HG03442 (cell line): ENCODE data around the gene ASPM.

Experiments
- ATAC-seq: cut with Tn5 transposase; IDR thresholded peaks from one replicate; pipeline ENCODE4 v1.9.1; 2021; ENCODE audit warnings: mild to moderate bottlenecking, moderate library complexity; ENCODE audit not compliant: unreplicated experiment

Gene ASPM, protein sequence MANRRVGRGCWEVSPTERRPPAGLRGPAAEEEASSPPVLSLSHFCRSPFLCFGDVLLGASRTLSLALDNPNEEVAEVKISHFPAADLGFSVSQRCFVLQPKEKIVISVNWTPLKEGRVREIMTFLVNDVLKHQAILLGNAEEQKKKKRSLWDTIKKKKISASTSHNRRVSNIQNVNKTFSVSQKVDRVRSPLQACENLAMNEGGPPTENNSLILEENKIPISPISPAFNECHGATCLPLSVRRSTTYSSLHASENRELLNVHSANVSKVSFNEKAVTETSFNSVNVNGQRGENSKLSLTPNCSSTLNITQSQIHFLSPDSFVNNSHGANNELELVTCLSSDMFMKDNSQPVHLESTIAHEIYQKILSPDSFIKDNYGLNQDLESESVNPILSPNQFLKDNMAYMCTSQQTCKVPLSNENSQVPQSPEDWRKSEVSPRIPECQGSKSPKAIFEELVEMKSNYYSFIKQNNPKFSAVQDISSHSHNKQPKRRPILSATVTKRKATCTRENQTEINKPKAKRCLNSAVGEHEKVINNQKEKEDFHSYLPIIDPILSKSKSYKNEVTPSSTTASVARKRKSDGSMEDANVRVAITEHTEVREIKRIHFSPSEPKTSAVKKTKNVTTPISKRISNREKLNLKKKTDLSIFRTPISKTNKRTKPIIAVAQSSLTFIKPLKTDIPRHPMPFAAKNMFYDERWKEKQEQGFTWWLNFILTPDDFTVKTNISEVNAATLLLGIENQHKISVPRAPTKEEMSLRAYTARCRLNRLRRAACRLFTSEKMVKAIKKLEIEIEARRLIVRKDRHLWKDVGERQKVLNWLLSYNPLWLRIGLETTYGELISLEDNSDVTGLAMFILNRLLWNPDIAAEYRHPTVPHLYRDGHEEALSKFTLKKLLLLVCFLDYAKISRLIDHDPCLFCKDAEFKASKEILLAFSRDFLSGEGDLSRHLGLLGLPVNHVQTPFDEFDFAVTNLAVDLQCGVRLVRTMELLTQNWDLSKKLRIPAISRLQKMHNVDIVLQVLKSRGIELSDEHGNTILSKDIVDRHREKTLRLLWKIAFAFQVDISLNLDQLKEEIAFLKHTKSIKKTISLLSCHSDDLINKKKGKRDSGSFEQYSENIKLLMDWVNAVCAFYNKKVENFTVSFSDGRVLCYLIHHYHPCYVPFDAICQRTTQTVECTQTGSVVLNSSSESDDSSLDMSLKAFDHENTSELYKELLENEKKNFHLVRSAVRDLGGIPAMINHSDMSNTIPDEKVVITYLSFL (N-terminal part only)

DNA sequence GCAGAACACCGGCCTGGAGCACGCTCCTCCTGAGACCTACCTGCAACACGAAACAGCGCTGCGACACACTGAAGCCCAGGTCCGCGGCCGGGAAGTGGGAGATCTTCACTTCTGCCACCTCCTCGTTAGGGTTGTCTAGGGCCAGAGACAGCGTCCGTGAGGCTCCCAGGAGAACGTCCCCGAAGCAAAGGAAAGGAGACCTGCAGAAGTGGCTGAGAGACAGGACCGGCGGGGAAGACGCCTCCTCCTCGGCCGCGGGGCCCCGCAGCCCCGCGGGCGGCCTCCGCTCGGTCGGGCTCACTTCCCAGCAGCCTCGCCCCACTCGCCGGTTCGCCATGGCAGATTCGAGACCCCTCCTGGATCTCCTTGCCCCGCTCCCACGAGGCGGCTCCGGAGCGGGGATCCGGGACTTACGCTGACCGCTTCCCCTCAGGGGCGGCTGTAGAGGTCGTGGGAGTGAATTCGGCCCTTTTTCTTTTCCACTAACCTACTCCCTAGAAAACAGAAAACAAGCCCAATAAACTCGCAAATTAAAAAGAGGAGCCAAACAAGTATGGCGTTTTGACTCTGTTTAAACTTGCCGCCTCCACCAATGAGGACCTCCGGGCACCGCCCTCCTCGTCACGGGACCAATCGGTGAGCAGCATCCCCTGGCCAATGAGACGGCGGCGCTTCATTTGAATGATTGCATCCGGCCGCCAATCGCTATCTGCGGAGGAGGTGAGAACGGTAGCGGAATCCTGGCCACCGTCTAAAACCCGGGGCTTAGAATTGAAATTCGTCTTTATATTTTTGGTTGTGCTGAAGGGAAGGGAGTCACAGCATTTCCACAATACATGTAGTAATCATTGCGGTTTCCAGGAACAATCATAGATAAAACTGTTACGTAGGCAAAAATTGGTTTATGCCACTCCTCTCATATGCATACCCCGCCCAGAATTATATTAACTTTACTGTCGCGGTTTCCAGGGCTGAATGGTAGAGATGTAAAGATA, at the start of gene ASPM:
TSS of gene ASPM (minus strand) at position 569 of the 995 bp plus-strand sequence. CDS start at position 337, 232 bp downstream.
- peak; percentile 99 for ATAC-seq

DNA sequence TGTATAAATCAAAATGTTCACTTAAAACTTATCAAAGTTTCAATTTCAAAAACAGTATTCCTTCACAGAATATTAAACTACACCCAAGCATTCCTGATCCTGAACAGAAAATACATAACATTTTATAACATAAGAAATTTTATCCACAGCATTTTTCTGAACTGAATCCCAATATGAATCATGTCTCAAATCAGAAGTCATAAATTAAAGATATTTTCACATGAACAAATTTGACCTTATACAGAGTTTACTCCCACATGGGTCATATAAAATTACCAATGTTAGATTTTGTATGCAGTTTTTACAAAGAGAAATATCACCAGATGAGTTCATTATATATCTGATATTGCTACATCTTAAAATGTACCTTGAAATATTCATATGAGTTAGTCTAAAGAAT, 48.6 kb upstream of the ASPM start:
- no peak for ATAC-seq

DNA sequence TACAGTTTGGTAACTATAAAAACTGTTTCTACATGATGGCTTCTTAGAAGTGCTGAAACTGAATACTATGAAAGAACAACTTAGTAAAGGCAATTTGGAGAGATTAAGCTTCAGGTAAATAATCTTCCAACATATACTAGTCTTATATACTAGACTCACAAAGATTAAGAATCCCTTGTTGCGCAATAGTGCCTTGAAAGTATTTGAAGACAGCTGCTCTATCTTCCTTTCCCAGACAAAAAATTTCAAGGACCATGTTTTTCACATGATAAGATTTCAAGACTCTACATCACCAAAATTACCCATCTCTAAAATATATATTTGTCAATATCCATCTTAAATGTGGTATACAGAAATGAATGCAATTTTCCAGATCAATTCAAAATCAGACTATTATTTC, 37.7 kb upstream of the ASPM start:
- no peak for ATAC-seq

DNA sequence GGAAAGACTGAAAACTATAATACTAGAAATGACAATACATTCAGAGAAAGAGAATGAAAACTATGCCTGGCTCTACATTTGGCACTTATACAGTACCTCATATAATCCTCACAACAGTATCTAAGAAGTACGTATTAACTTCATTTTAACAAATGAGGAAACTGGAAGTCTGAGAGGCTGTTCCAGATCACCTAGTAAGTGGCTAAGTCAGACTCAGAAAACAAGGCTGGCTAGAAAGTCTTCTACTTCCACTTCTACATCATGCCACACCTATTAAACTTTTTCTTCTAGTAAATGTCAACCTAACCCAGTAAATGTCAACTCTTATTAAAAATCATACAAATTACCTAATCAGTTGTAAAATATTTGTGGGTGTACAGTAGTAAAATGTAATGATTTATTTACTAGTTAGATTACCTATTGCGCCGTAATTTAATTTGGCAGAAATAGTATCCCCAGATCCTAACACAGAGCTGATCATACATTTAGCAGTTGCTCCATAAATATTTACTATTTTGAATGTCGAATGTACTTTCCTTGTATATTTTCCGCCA, 36.8 kb upstream of the ASPM start:
- ATAC-seq: no peak

DNA sequence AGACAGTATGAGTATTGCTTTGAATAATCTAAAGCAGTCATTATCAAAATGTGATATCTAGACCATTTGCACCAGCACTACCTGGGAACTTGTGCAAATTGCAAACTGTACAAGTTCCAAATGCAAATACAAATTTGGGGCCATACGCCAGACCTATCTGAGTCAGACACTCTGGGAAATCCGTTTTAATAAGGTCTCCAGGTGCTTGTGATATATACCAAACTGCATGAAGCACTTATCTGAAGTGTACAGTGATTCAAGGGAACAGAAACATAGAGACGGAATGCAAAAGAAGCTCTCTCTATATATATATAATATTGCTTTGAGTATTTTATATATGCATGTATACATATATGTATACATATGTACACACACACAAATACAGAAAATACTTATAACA, 36.2 kb upstream of the ASPM start:
- ATAC-seq: no peak

DNA sequence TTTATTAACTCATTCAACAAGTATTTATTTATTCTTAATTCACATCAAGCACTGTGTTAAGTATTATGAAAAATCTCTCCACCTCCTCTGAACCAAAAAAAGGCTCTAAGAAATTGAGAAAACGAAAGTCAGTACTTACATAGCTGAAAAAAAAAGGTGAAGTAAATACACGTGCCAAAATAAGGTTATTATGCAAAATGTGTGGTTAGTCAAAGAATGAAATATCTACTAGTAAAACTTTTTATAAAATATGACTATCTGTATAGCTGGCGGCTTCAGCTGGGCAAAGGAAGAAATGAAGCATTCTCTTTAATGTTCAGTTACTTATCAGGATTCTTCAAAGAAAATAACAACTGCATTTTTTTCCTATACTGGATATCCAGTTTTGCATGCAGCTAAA, 35.5 kb upstream of the ASPM start:
- ATAC-seq: peak; percentile 37

DNA sequence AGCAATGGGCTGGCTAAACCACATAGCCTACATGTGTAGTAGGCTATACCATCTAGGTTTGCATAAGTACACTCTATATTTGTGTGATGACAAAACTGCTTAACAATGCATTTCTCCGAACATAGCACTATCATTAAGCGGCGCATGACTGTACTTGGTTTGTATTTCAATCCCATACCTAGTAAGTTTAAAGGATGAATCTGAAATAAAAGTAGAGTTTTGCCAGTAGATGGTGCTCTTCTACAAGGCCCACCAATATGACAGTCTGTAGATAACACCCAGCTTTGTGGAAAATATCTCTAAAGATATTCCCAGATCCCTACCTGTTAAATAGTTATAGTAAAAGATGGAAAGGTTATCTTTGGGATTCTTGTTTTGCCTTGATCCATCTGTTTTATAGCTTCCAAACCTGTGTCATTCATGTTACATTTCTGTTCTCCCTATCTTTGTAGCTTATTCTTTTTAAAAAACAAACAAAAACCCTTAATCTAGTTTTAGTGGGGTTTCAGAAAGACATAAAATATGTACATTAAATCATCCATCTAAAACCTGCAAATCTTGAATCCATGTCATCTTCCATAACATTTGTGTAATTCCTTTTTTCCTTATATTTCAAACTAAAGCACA, 33.9 kb upstream of the ASPM start:
- ATAC-seq: peak; percentile 39

DNA sequence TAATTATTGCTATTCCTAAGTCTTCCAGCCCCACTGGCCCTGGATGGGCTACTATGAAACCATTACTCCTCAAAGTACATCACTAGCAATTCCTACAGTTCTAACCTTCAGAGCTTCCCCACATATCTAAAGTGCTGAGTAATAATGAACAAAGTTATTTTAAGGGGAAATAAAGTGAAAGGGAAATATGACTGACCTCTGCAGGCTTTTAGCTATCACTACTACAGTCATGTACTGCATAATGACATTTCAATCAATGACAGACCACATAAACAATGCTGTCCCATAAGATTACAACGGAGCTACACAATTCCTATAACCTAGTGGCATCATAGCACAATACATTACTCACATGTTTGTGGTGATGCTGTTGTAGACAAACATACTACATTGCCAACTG, 32.5 kb upstream of the ASPM start:
- peak; percentile 83 for ATAC-seq

DNA sequence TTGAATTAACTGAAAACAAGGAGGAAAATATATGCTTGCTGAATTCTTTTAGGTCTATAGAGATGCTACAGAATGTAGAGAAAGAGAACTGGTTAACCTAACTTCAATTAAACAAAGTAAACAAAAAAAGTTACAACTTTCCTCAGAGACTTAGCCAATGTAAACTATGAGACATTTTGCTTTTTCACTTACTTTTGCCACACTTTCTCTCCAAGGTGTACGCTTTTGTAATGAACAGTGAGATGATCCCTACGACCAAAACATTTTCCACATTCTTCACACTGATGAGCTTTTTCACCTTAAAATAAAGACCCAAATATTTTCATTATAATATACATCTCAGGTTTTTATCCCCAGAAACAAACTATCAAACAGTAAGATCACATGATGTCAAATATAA, 28.3 kb upstream of the ASPM start:
- no peak for ATAC-seq

DNA sequence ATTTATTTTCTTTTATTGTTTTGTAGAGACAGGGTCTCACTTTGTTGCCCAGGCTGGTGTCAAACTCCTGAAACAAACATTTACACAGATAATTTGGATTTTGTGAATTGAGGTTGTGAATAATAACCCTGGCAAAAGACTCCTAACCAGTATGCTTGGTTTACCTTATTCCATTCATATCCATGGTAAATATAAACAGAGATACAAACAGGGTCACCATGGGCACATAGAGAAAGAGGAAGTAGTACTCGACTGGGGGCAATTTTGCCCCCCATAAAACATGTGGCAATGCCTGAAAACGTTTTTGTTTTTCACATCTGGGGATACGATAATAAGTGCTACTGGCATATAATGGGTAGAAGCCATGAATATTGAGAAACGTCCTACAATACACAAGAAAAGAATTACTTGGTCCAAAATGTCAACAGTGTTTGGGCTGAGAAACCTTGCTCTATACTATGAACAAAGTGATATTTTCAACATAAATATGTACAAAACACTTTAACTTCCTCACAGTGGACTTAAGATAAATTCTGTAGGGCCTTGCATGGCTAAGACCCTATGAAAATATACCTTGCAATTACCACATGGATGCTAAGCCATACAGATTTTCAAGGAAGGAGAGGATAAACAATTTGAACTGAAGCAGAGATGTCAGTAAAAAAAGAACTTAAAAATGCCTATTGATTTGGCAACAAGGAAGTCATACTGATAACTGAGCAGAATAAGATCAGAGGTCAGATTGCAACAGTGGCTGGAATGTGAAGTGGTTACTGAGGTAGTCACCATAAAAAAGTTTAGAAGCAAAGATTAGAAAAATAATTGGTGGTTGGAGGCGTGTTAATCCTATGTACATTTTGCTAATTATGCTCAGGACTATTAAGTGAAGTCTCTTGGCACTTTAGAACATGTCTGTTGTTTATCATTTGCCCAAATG, 27.4 kb upstream of the ASPM start:
- no peak for ATAC-seq

DNA sequence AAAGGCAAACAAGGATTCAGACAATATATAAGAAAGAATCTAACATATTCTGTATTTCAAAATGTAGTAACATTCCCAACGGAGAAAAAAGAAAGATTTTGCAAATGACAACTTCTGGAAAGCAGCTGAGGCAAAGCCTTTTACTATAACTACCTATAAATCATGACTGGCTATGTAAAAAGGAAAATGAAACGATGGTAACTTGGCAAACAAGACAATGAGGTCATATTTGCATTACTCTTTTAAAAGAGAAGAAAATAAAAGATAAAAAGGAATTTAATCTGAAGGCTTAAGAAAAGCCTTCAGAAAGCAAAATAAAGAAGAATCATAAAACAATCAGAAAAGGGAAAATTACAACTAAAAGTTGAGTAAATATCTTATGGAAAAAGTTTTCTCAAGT, 25.1 kb upstream of the ASPM start:
- ATAC-seq: no peak

DNA sequence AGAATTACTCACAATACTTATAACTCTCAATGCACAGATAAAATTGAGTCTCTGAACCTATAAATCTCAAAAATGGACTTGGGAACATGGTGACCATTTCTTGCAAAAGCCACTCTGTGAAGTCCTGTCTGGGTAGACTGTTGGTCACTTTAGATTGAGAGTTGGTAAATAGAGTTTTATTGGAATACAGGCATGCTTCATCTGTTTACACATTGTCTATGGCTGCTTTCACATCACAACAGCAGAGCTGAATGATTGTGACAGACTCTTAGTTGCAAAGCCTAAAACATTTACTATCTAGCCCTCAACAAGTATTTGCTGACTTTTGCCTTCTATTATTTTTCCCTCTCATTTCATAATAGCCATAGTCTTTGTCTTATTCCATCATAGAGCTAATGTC, 24.1 kb upstream of the ASPM start:
- ATAC-seq: no peak

DNA sequence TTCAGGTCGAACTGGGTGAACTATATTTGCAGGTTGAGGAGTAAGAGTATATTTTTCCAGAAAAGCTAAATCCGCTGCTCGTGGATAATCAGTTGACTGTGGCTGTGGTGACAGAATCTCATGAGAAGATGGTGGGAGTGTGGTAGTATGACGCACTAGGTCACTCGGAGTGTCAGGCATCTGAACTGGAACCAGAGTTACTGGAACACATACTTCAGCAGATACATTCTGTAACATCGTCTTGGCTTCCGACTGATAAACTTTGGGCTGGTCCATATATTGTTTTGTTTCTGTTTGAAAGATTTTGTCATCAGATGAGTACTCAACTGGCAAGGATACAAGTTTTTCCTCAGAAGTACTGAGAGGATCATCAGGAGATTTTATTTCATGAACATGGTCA, 13.0 kb upstream of the ASPM start:
- ATAC-seq: no peak

DNA sequence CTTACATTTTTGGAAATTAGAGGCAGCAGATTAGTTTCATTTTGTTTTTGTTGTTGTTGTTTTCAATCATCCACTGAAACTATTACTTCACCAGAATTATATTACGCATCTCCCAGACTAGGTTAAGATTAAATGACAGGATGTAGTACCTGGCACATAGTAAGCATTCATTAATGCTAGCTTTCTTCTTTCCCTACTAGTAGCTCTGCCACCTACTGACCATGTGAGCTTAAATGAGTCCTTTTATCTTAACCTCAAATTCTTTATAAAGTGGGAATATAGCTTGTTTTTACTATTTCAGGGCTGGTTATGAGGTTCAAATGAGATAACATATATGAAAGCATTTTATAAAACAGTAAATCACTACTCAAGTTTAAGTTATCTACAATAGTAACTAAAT, 10.2 kb upstream of the ASPM start:
- no peak for ATAC-seq

DNA sequence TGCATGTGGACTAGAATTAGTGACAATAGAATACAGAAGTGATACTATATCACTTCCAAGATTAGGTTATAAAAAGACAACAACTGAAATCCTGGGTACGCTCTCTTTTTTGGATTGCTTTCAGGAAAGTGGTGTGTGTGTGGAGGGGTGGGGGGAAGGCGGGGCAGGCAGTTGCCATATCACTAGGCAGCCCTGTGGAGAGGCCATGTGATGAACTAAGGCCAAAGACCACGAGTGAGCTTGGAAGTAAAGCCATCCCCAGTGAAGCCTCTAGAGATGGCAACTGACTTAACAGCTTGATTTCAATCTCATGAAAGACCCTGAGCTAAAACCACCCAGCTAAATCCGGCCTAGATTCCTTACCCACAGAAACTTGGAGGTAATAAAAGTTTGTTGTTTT, 6.2 kb upstream of the ASPM start:
- no peak for ATAC-seq

DNA sequence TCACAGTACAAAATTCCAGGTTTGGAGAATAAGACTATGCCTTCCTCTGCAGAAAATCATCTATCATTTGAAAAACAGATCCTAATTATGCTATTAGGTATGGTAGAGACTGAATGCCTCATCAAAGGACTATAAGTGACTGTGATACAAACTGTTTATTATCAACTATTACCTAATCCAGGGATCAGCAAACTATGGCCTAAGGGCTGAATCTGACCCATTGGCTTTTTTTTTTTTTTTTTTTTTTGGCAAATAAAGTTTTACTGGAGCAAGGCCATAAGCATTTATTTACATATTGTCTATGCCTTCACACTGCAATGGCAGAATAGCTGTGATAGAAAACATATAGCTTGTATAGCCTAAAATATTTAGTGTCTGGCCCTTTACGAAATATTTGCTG, 4.7 kb upstream of the ASPM start:
- ATAC-seq: no peak

DNA sequence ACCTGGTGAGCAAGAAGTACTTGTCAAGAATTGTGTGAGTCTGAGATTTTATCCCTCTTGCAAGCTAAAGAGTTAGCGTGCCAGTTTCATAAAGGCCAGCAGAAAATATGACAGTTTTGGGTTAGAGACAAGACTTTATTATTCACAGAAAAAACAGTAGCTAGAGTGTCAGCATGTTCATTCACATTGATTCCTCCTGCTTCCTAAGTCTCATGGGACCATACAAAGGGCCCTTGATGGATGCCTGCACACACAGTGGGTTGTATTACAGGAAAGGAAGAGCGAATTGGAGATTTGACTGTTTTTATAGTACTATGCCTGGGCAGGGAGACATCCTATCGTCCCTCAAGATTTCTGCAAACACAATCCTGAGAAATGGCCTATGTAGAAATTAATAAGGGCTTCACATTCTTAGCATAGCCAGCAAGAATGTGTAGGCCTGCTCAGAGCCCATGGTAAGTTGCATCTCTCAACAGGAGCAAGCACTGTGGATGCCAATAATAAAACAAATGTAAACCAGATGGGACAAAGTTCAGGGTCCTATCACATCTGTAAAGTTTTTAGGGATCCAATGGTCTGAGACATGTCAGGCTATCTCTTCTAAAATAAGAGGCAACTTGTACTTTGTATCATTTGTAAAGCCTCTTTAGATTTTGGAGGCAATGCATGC, 4.0 kb upstream of the ASPM start:
- no peak for ATAC-seq

DNA sequence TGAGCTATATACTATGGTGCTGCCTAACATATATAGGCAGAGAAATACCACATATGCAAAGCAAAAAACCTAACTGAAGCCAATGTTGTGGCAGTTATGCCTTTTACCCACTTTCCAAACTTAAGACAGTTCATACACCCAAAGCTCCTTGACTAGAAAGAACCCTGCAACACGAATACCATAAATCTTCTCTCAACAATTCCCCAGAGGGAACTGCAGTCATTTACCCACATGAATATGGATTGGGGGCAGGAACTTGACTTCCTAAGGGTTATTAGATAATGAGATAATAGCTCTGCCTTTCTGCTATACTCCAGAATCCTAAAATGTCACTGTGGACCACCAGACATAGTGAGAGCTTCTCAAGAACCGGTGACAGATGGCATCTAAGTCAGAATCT, 2.9 kb upstream of the ASPM start:
- ATAC-seq: no peak
